K562 (cell line): ENCODE data around the gene SLMAP.

Experiments used
- BRCA1 ChIP-seq, 2 experiments: fragments of 450-650 bp in 1 of 2; sonication (generic) in 1 of 2; formaldehyde crosslinking in 1 of 2; IDR thresholded peaks; 2 replicates each; pipeline versions ENCODE4 v1.5.0 to v1.6.1; 2017 to 2020; ENCODE audit warnings: mild to moderate bottlenecking in 1 of 2, missing genetic modification reagents in 1 of 2
- EP400 ChIP-seq: fragments of 450-650 bp; IDR thresholded peaks from 2 replicates; pipeline ENCODE4 v1.6.1; 2017; ENCODE audit warnings: antibody characterized with exemption, mild to moderate bottlenecking, moderate library complexity
- FOXM1 ChIP-seq, 2 experiments: fragments of 450-650 bp in 1 of 2; sonication (generic) in 1 of 2; formaldehyde crosslinking in 1 of 2; IDR thresholded peaks; 2 replicates each; pipeline versions ENCODE4 v1.6.1 to v1.9.0; 2017 to 2022; ENCODE audit warnings: low read depth in 2 of 2, mild to moderate bottlenecking in 2 of 2, missing genetic modification reagents in 1 of 2, moderate library complexity in 1 of 2
- HMG20A ChIP-seq: fragments of 450-650 bp; formaldehyde crosslinking; conservative IDR thresholded peaks from 2 replicates; pipeline ENCODE4 v1.4.0; 2020; ENCODE audit warnings: mild to moderate bottlenecking, mixed read lengths
- HNRNPLL ChIP-seq: fragments of 200-400 bp; formaldehyde crosslinking; IDR thresholded peaks from 2 replicates; pipeline ENCODE4 v1.6.1; 2017; ENCODE audit warnings: low read length, low read depth, mild to moderate bottlenecking; ENCODE audit not compliant: poor library complexity, severe bottlenecking
- HNRNPUL1 ChIP-seq: fragments of 200-400 bp; formaldehyde crosslinking; IDR thresholded peaks from 2 replicates; pipeline ENCODE4 v1.6.1; 2017; ENCODE audit warnings: low read length
- POLR2A ChIP-seq: fragments of 450-650 bp; conservative IDR thresholded peaks from 2 replicates; pipeline ENCODE4 v1.6.1; 2016
- POLR2AphosphoS5 ChIP-seq: IDR thresholded peaks from 2 replicates; pipeline ENCODE4 v1.6.1; 2011; ENCODE audit warnings: mild to moderate bottlenecking, low read depth, low read length, moderate library complexity; ENCODE audit not compliant: control insufficient read depth, insufficient read depth
- RAD51 ChIP-seq: fragments of 450-650 bp; IDR thresholded peaks from 2 replicates; pipeline ENCODE4 v1.7.1; 2016; ENCODE audit warnings: low read depth, mild to moderate bottlenecking, borderline replicate concordance
- TCF7 ChIP-seq: sonication (generic); IDR thresholded peaks from 2 replicates; pipeline ENCODE4 v1.6.1; 2016; ENCODE audit warnings: antibody characterized with exemption, borderline replicate concordance
- ZKSCAN1 ChIP-seq: fragments of 150-350 bp; IDR thresholded peaks from 2 replicates; pipeline ENCODE4 v1.6.1; 2016; ENCODE audit warnings: low read depth, low read length

DNA sequence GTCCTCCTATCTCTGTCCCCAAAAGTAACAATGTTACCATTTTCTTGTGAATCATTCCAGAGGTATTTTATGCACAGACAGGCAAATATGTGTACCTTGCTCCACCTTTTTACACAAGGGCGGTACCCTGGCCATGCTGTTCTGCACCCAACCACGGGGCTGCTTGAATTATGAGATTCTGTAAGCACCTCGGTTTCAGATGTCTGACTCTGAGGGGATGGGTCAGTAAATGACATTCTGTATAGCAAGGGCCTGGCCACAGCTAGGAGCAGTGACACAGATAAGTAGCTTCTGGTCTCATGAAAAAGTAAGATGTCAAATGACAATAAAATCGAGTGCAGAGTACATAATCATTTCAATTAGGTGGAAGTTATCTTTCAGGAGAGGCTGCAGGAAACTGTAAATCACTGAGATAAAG, 221.7 kb downstream of the SLMAP start:
- no peak for TF ChIP-seq RAD51
- no peak for TF ChIP-seq HMG20A
- TF ChIP-seq POLR2A, result no peak
- TF ChIP-seq EP400, result no peak
- no peak for TF ChIP-seq POLR2AphosphoS5
- no peak for TF ChIP-seq FOXM1 (IDR thresholded peaks at IDR 0.05; ENCODE audit: low read depth)
- no peak for TF ChIP-seq FOXM1 (CRISPR knock-in tag; IDR thresholded peaks at IDR 0.05; ENCODE audit: low read depth)
- TF ChIP-seq HNRNPUL1, result no peak
- no peak for TF ChIP-seq BRCA1 (IDR thresholded peaks at IDR 0.05)
- TF ChIP-seq BRCA1 (CRISPR knock-in tag; IDR thresholded peaks at IDR 0.05), result no peak
- no peak for TF ChIP-seq TCF7
- TF ChIP-seq HNRNPLL, result no peak
- no peak for TF ChIP-seq ZKSCAN1
